Gastroesophageal sphincter (tissue), 4 donors: ENCODE measurements around the gene MYO15A. TPM values are rescaled to one million over a fixed set of nuclear protein-coding genes. Genes with fewer than 3 reads are reported as not detected.
A peak's percentile ranks its signal among the peaks of the same experiment; 100 is the strongest.

ENCODE experiments used
- ATAC-seq: fragments of 150-250 bp; one replicate; pipeline ENCODE4 v1.9.1; 2016; ENCODE audit warnings: mild to moderate bottlenecking, moderate library complexity
- H3K27ac ChIP-seq, 4 donors: fragments of 200-600 bp; sonication (generic) in 3 of 4; 1 replicate in 3 of 4; 2 replicates in 1 of 4; pipeline ENCODE4 v1.5.1; 2016 to 2019
- H3K27me3 ChIP-seq: fragments of 200-600 bp; sonication (generic); one replicate; pipeline ENCODE4 v1.5.1; 2019
- H3K36me3 ChIP-seq, 2 donors: fragments of 200-600 bp; sonication (generic); one replicate each; pipeline ENCODE4 v1.5.1; 2019; ENCODE audit warnings: control low read depth in 1 of 2
- H3K4me1 ChIP-seq, 3 donors: fragments of 200-600 bp; sonication (generic); 1 replicate in 2 of 3; 2 replicates in 1 of 3; pipeline ENCODE4 v1.5.1; 2016 to 2019; ENCODE audit warnings: control low read depth in 2 of 3
- H3K4me3 ChIP-seq, 2 donors: fragments of 200-600 bp; sonication (generic); one replicate each; pipeline ENCODE4 v1.5.1; 2019; ENCODE audit warnings: mild to moderate bottlenecking in 1 of 2, moderate library complexity in 1 of 2
- H3K9me3 ChIP-seq, 3 donors: fragments of 200-600 bp; sonication (generic); one replicate each; pipeline ENCODE4 v1.5.1; 2017 to 2019; ENCODE audit warnings: control low read depth in 2 of 3
- EP300 ChIP-seq: sonication (generic); formaldehyde crosslinking; IDR thresholded peaks from one replicate; pipeline ENCODE4 v1.6.1; 2017; ENCODE audit warnings: antibody characterized with exemption, mild to moderate bottlenecking
- POLR2A ChIP-seq, 2 donors: fragments of 450-650 bp; IDR thresholded peaks; one replicate each; pipeline ENCODE4 v1.6.1; 2017; ENCODE audit warnings: antibody characterized with exemption in 2 of 2, mild to moderate bottlenecking in 2 of 2, moderate library complexity in 1 of 2
- POLR2AphosphoS5 ChIP-seq: sonication (generic); formaldehyde crosslinking; IDR thresholded peaks from one replicate; pipeline ENCODE4 v1.6.1; 2017; ENCODE audit warnings: antibody characterized with exemption
- WGBS, 2 donors: methylation state at CpG; one replicate each; pipeline ENCODE4 v1.1.5; 2018; ENCODE audit warnings: low coverage in 1 of 2; 5-methylcytosine and 5-hydroxymethylcytosine counted together
- total RNA-seq, 4 donors: library from RNA; depleted of rRNA; stranded (reverse); fragments of >200 nt; gene quantifications; one replicate each; pipeline ENCODE4 v1.1.0, GENCODE V29; 2016
- TF ChIP-seq, protein P1 (sequence below), 4 experiments: fragments of 200-600 bp in 2 of 4; fragments of 450-650 bp in 2 of 4; sonication (generic) in 1 of 4; IDR thresholded peaks; one replicate each; pipeline ENCODE4 v1.5.1; 2017 to 2019; ENCODE audit warnings: antibody characterized with exemption in 4 of 4, mild to moderate bottlenecking in 2 of 4, moderate library complexity in 2 of 4

MYO15A gene
- total RNA-seq, 4 donors from 2014 or later: 0.59 to 1.2 (median 0.70) TPM

DNA sequence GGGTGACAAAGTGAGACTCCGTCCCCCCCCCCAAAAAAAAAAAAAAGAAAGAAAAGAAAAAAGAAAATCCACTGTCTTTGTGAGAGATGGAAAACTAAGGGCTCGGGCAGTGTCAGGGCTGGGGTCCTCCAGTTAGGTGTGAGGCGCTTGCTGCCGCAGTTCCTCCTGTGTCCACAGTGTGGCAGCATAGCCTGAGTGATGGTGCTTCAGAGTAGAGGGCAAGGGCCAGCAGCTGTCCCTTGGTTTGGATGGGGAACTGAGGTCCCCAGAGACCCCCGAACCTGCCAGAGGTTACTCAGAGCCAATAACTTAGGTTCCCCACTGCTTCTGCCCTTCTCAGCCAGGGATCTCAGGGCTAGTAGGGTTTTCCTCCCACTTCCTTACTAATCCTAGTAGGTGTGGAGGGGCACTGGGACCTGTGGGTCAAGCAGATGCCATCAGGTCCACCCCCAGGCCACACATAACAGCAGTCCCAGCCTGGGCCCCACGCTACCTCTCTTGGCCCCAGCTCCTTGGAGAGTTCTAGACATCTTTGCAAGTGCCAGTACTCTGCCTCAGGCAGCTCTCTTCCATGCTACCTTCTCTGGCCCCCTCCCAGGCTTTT, 109.0 kb downstream of the MYO15A start:
- no peak for TF ChIP-seq POLR2A (IDR thresholded peaks at IDR 0.05)
- TF ChIP-seq, protein P1, sequence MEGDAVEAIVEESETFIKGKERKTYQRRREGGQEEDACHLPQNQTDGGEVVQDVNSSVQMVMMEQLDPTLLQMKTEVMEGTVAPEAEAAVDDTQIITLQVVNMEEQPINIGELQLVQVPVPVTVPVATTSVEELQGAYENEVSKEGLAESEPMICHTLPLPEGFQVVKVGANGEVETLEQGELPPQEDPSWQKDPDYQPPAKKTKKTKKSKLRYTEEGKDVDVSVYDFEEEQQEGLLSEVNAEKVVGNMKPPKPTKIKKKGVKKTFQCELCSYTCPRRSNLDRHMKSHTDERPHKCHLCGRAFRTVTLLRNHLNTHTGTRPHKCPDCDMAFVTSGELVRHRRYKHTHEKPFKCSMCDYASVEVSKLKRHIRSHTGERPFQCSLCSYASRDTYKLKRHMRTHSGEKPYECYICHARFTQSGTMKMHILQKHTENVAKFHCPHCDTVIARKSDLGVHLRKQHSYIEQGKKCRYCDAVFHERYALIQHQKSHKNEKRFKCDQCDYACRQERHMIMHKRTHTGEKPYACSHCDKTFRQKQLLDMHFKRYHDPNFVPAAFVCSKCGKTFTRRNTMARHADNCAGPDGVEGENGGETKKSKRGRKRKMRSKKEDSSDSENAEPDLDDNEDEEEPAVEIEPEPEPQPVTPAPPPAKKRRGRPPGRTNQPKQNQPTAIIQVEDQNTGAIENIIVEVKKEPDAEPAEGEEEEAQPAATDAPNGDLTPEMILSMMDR (IDR thresholded peaks at IDR 0.05): peak in 3 of 4 experiments; percentile 78 to 90 (median 87)
- no peak overlapping the region for H3K4me3 ChIP-seq
- H3K27me3 ChIP-seq: no peaks in the 10 kb centered on the region
- H3K4me1 ChIP-seq: peaks cover 0 to 13% (median 6%) of the 10 kb centered on the region in 3 donors
- H3K27ac ChIP-seq: no peak overlapping the region
- no peaks in the 10 kb centered on the region for H3K36me3 ChIP-seq
- 5 to 63% methylated on average over 1 to 4 of the region's 6 CpGs for WGBS, 2 donors
- no peaks in the 10 kb centered on the region for H3K9me3 ChIP-seq
- ATAC-seq: peak; percentile 86

GRCh38 chr17:18218756-18219415, 110.3 kb downstream of the MYO15A start:
- no peak overlapping the region for H3K4me3 ChIP-seq
- H3K27ac ChIP-seq: peak overlapping the region in 1 of 4 donors; percentile 1
- H3K4me1 ChIP-seq: peaks cover 0 to 13% (median 6%) of the 10 kb centered on the region in 3 donors
- H3K36me3 ChIP-seq: no peaks in the 10 kb centered on the region
- WGBS, 2 donors: 6 to 29% methylated on average over 4 of the region's 4 CpGs
- H3K27me3 ChIP-seq: no peaks in the 10 kb centered on the region
- ATAC-seq: no peak
- TF ChIP-seq, protein P1 (IDR thresholded peaks at IDR 0.05): no peak
- TF ChIP-seq POLR2A (IDR thresholded peaks at IDR 0.05) (no peak), EP300 (no peak), POLR2AphosphoS5 (no peak)
- H3K9me3 ChIP-seq: no peaks in the 10 kb centered on the region

DNA sequence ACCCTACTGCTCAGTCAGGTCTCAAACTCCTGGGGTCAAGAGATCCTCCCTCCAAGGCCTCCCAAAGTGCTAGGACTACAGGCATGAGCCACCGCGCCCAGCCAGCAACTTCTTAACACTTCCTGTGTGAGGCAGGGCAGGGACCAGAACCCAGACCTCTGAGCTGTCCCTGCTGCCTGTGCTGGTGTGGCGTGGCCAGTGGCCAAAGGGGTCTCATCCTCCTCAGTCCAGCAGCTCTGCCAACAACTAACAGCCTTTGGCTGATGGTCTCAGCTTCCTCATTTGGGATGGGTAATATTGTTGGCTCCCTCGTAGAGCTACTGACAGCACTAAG, 115.5 kb downstream of the MYO15A start:
- WGBS, 2 donors: 80% methylated on average over 1 of the region's 4 CpGs; no CpG with 5 or more reads in 1 of the 2 donors
- Histone ChIP-seq H3K4me3 (no peak overlapping the region), H3K27ac (peak overlapping the region in 3 of 4 donors; percentile 66 to 81 (median 76))

GRCh38 chr17:18224387-18225120, 116.0 kb downstream of the MYO15A start:
- H3K4me1 ChIP-seq: peaks cover 0 to 37% (median 15%) of the 10 kb centered on the region in 3 donors
- peak overlapping the region in 3 of 4 donors; percentile 66 to 81 (median 76) for H3K27ac ChIP-seq
- WGBS, 2 donors: 10 to 23% methylated on average over 4 to 12 of the region's 23 CpGs
- no peaks in the 10 kb centered on the region for H3K9me3 ChIP-seq
- H3K36me3 ChIP-seq: no peaks in the 10 kb centered on the region
- TF ChIP-seq, protein P1 (IDR thresholded peaks at IDR 0.05): no peak
- TF ChIP-seq POLR2A (IDR thresholded peaks at IDR 0.05) (no peak), POLR2AphosphoS5 (no peak), EP300 (no peak)
- H3K4me3 ChIP-seq: peak overlapping the region in 1 of 2 donors; percentile 65
- ATAC-seq: peak; percentile 35
- H3K27me3 ChIP-seq: no peaks in the 10 kb centered on the region

More for the DNA sequence above, 115.5 kb downstream of the MYO15A start:
- no peaks in the 10 kb centered on the region for H3K9me3 ChIP-seq
- no peaks in the 10 kb centered on the region for H3K27me3 ChIP-seq
- ATAC-seq: no peak
- H3K4me1 ChIP-seq: peaks cover 0 to 42% (median 18%) of the 10 kb centered on the region in 3 donors
- no peaks in the 10 kb centered on the region for H3K36me3 ChIP-seq
- TF ChIP-seq POLR2A (IDR thresholded peaks at IDR 0.05) (no peak), EP300 (no peak), POLR2AphosphoS5 (no peak)
- TF ChIP-seq, protein P1 (IDR thresholded peaks at IDR 0.05): no peak
